ENCODE results near the gene DNAL1. TPM values are rescaled to one million over a fixed set of nuclear protein-coding genes. Genes with fewer than 3 reads are reported as not detected.
A peak's percentile ranks its signal among the peaks of the same experiment; 100 is the strongest.

DNAL1 gene
- total RNA-seq, 6 experiments from 2014 or later: 13.0 to 17.7 (median 14.7) TPM

- TF ChIP-seq CTCF (IDR thresholded peaks at IDR 0.05): no peak
- no peak for DNase-seq
- Mint-ChIP-seq H3K4me3 (no peak overlapping the region), H3K36me3 (ENCODE audit: low read depth) (peaks cover 6% of the 10 kb centered on the region; the same call in 1 of the 2 replicates), H3K4me1 (ENCODE audit: low read depth) (peaks cover 46% of the 10 kb centered on the region), H3K9me3 (no peaks in the 10 kb centered on the region), H3K27me3 (ENCODE audit: insufficient read depth) (no peaks in the 10 kb centered on the region; the same call in 1 of the 2 replicates), H3K27ac (no peak overlapping the region)
Measured at GRCh38 chr14:73739174-73739898, 94.5 kb downstream of the DNAL1 start.

- peaks cover 53% of the 10 kb centered on the region for H3K4me1 Mint-ChIP-seq (ENCODE audit: low read depth)
- H3K27ac Mint-ChIP-seq: peak overlapping the region; percentile 89
- H3K4me3 Mint-ChIP-seq: 0 out of 2 replicates have a peak overlapping the region, but pooled peaks have one; percentile 83
- TF ChIP-seq CTCF (IDR thresholded peaks at IDR 0.05): no peak
- no peaks in the 10 kb centered on the region for H3K9me3 Mint-ChIP-seq
- H3K36me3 Mint-ChIP-seq (ENCODE audit: low read depth): peaks cover 6% of the 10 kb centered on the region; the same call in 1 of the 2 replicates
- peaks cover 2% of the 10 kb centered on the region for H3K27me3 Mint-ChIP-seq (ENCODE audit: insufficient read depth)
- no peak for DNase-seq
Measured at GRCh38 chr14:73739899-73740617, 95.3 kb downstream of the DNAL1 start.

- H3K27me3 Mint-ChIP-seq (ENCODE audit: insufficient read depth): peaks cover 2% of the 10 kb centered on the region
- no peak for TF ChIP-seq CTCF (IDR thresholded peaks at IDR 0.05)
- peaks cover 60% of the 10 kb centered on the region for H3K4me1 Mint-ChIP-seq (ENCODE audit: low read depth)
- no peak for DNase-seq
- H3K9me3 Mint-ChIP-seq: no peaks in the 10 kb centered on the region
- peak overlapping the region; percentile 83 for H3K4me3 Mint-ChIP-seq
- peak overlapping the region; percentile 89 for H3K27ac Mint-ChIP-seq
- peaks cover 6% of the 10 kb centered on the region; the same call in 1 of the 2 replicates for H3K36me3 Mint-ChIP-seq (ENCODE audit: low read depth)
Measured at GRCh38 chr14:73740618-73741326, 96.0 kb downstream of the DNAL1 start.

GRCh38 chr14:73741386-73741875, 96.6 kb downstream of the DNAL1 start:
- Mint-ChIP-seq H3K27me3 (ENCODE audit: insufficient read depth) (peaks cover 2% of the 10 kb centered on the region), H3K4me3 (peak overlapping the region; percentile 83), H3K4me1 (ENCODE audit: low read depth) (peaks cover 67% of the 10 kb centered on the region), H3K27ac (peak overlapping the region; percentile 89), H3K36me3 (ENCODE audit: low read depth) (peaks cover 6% of the 10 kb centered on the region; the same call in 1 of the 2 replicates), H3K9me3 (no peaks in the 10 kb centered on the region)
- peak; percentile 48 for DNase-seq
- no peak for TF ChIP-seq CTCF (IDR thresholded peaks at IDR 0.05)

- DNase-seq: no peak
- H3K27ac Mint-ChIP-seq: peak overlapping the region; percentile 89
- H3K27me3 Mint-ChIP-seq (ENCODE audit: insufficient read depth): peaks cover 2% of the 10 kb centered on the region
- peaks cover 72% of the 10 kb centered on the region for H3K4me1 Mint-ChIP-seq (ENCODE audit: low read depth)
- H3K4me3 Mint-ChIP-seq: peak overlapping the region; percentile 83
- no peak for TF ChIP-seq CTCF (IDR thresholded peaks at IDR 0.05)
- peaks cover 3% of the 10 kb centered on the region; the same call in 1 of the 2 replicates for H3K36me3 Mint-ChIP-seq (ENCODE audit: low read depth)
- H3K9me3 Mint-ChIP-seq: no peaks in the 10 kb centered on the region
Measured at GRCh38 chr14:73741876-73742519, 97.2 kb downstream of the DNAL1 start.
